Adrenal gland (tissue), 12 donors: Measurements from ENCODE around the gene KIF22. TPM values are rescaled to one million over a fixed set of nuclear protein-coding genes. Genes with fewer than 3 reads are reported as not detected.
A peak's percentile ranks its signal among the peaks of the same experiment; 100 is the strongest.

Experiments
- DNase-seq, 7 donors: peaks; one replicate each; pipeline ENCODE4 v3.0.0-alpha.2; 2019 to 2020
- H3K27ac ChIP-seq, 5 donors: fragments of 200-600 bp; sonication (generic) in 4 of 5; 1 replicate in 3 of 5; 2 replicates in 2 of 5; pipeline versions ENCODE4 v1.5.1 to v1.8.0; 2016 to 2020; ENCODE audit warnings: mild to moderate bottlenecking in 1 of 5
- H3K27me3 ChIP-seq: fragments of 200-600 bp; 2 replicates; pipeline ENCODE4 v1.8.0; 2021
- H3K36me3 ChIP-seq, 2 donors: fragments of 200-600 bp; replicated peaks in 1 of 2; 1 replicate in 1 of 2; 2 replicates in 1 of 2; pipeline versions ENCODE4 v1.5.1 to v1.8.0; 2018 to 2022
- H3K4me1 ChIP-seq, 2 donors: fragments of 200-600 bp; replicated peaks in 1 of 2; 1 replicate in 1 of 2; 2 replicates in 1 of 2; pipeline versions ENCODE4 v1.5.1 to v1.8.0; 2018 to 2021
- H3K4me3 ChIP-seq, 4 donors: fragments of 200-600 bp; sonication (generic) in 3 of 4; one replicate each; pipeline ENCODE4 v1.5.1; 2016 to 2018
- H3K9me3 ChIP-seq, 3 donors: fragments of 200-600 bp; sonication (generic) in 1 of 3; replicated peaks in 1 of 3; 1 replicate in 2 of 3; 2 replicates in 1 of 3; pipeline versions ENCODE4 v1.5.1 to v1.8.0; 2016 to 2021
- CTCF ChIP-seq, 6 experiments: fragments of 450-650 bp in 4 of 6; fragments of 200-600 bp in 2 of 6; sonication (generic) in 1 of 6; IDR thresholded peaks; 1 replicate in 5 of 6; 2 replicates in 1 of 6; pipeline versions ENCODE4 v1.5.1 to v1.8.0; 2016 to 2021; ENCODE audit warnings: antibody characterized with exemption in 6 of 6, mild to moderate bottlenecking in 2 of 6, moderate library complexity in 1 of 6
- POLR2A ChIP-seq, 2 donors: fragments of 450-650 bp; IDR thresholded peaks; one replicate each; pipeline ENCODE4 v1.6.1; 2017; ENCODE audit warnings: antibody characterized with exemption in 2 of 2, mild to moderate bottlenecking in 2 of 2, moderate library complexity in 1 of 2
- WGBS, 4 donors: extraction: QIAGEN DNeasy Blood & Tissue Kit in 2 of 4; methylation state at CpG; one replicate each; pipeline versions ENCODE4 v1.1.5 to v1.1.7; 2013 to 2017; 5-methylcytosine and 5-hydroxymethylcytosine counted together
- intact Hi-C, 2 donors: fragments of 100-400 bp; cut with DNase I; formaldehyde crosslinking; loops; one replicate each; pipeline versions ENCODE4 v1.14.1 to v1.15.0; 2022 to 2023
- polyA plus RNA-seq, 3 donors: library from polyadenylated mRNA; stranded (reverse); fragments of 200-250 nt in 2 of 3; fragments of 350-450 nt in 1 of 3; fragmentation: Illumina TruSeq in 1 of 3; extraction: RNeasy Lipid Tissue Mini Kit (QIAGEN cat#74804) in 1 of 3; gene quantifications; one replicate each; pipeline ENCODE4 v1.2.3, GENCODE V29; 2013 to 2014
- total RNA-seq, 9 donors: library from RNA; depleted of rRNA in 4 of 9; stranded (reverse); fragments of >200 nt in 4 of 9; fragments of 120-200 nt in 1 of 9; fragmentation: NEBNext Ultra II Directional in 1 of 9; extraction: Animal tissue kit (Norgen Biotek cat#: 25700) in 1 of 9; gene quantifications; one replicate each; pipeline versions ENCODE4 v1.1.0 to v1.2.4, GENCODE V29; 2013 to 2023
- donor health status: healthy with polysubstance abuse.
- donor health status: Bipolar disorder and iron deficiency.
- donor health status: DM: yes; HTN: yes; CAD: no.
- donor health status: DM: no; HTN: no; CAD: no.
- donor health status: DM: no; HTN: no; CAD: no.
- donor health status: DM: yes; HTN: yes; CAD: no.

KIF22 gene
- total and polyA plus RNA-seq, 12 donors, result 8.8 to 127 (median 19.7) TPM

GRCh38 chr16:29811170-29811895, 20.8 kb downstream of the KIF22 start:
- H3K36me3 ChIP-seq, result peaks cover 0 to 18% of the 10 kb centered on the region in 2 donors
- H3K4me3 ChIP-seq, result peak overlapping the region in 3 of 4 donors; percentile 15 to 59 (median 25)
- peak; percentile 94 to 99 (median 98) for DNase-seq
- peaks cover 34 to 61% of the 10 kb centered on the region in 2 donors for H3K4me1 ChIP-seq
- no peaks in the 10 kb centered on the region for H3K27me3 ChIP-seq
- no peaks in the 10 kb centered on the region for H3K9me3 ChIP-seq
- 1% methylated on average over 18 to 31 of the region's 31 CpGs for WGBS, 4 donors
- TF ChIP-seq POLR2A (IDR thresholded peaks at IDR 0.05), result peak; percentile 34 to 75
- no peak for TF ChIP-seq CTCF (IDR thresholded peaks at IDR 0.05)
- H3K27ac ChIP-seq, result peak overlapping the region; percentile 62 to 97 (median 82)
- intact Hi-C loops, result no loop called here

- intact Hi-C loops, result no loop called here
- H3K27me3 ChIP-seq, result no peaks in the 10 kb centered on the region
- peak in 1 of 2 donors; percentile 25 for TF ChIP-seq POLR2A (IDR thresholded peaks at IDR 0.05)
- TF ChIP-seq CTCF (IDR thresholded peaks at IDR 0.05), result no peak
- WGBS, 4 donors, result 2 to 4% (median 3%) methylated on average over 33 to 69 of the region's 69 CpGs
- peaks cover 0 to 18% of the 10 kb centered on the region in 2 donors for H3K36me3 ChIP-seq
- DNase-seq, result peak; percentile 64 to 84 (median 67)
- peak within 1 kb of the TSS in 3 of 4 donors; percentile 15 to 59 (median 25) for H3K4me3 ChIP-seq
- H3K4me1 ChIP-seq, result peaks cover 36 to 63% of the 10 kb centered on the region in 2 donors
- H3K27ac ChIP-seq, result peak within 1 kb of the TSS; percentile 62 to 97 (median 82)
- H3K9me3 ChIP-seq, result no peaks in the 10 kb centered on the region
Observed at GRCh38 chr16:29811896-29812665, 21.5 kb downstream of the KIF22 start, which contains the start of gene PRRT2. TSS of gene PRRT2 (plus strand) at chr16:29812193. CDS start at chr16:29813055, 862 bp downstream.

- Histone ChIP-seq H3K4me1 (peaks cover 37 to 65% of the 10 kb centered on the region in 2 donors), H3K27ac (peak overlapping the region in 2 of 5 donors; percentile 90 to 97), H3K9me3 (no peaks in the 10 kb centered on the region), H3K27me3 (no peaks in the 10 kb centered on the region), H3K4me3 (peak overlapping the region in 1 of 4 donors; percentile 59), H3K36me3 (peaks cover 0 to 21% of the 10 kb centered on the region in 2 donors)
- intact Hi-C loops, result no loop called here
- DNase-seq, result peak in 1 of 7 donors; percentile 29
- no peak for TF ChIP-seq POLR2A (IDR thresholded peaks at IDR 0.05)
- no peak for TF ChIP-seq CTCF (IDR thresholded peaks at IDR 0.05)
- 58 to 84% (median 74%) methylated on average over 5 to 9 of the region's 9 CpGs for WGBS, 4 donors
Observed at GRCh38 chr16:29812754-29813643, 22.4 kb downstream of the KIF22 start.
